Thoracic aorta (tissue), 2 donors: Measurements from ENCODE around the gene GOLGA5. TPM values are rescaled to one million over a fixed set of nuclear protein-coding genes. Genes with fewer than 3 reads are reported as not detected.

ENCODE experiments used
- ATAC-seq: fragments of 150-250 bp; one replicate; pipeline ENCODE4 v1.8.0; 2017; ENCODE audit warnings: low read depth; ENCODE audit not compliant: insufficient number of reproducible peaks, low FRiP score
- DNase-seq: peaks from one replicate; pipeline ENCODE4 v3.0.0-alpha.2; 2020; ENCODE audit warnings: low spot score
- H3K27ac ChIP-seq, 2 donors: fragments of 200-600 bp; sonication (generic); 1 replicate in 1 of 2; 2 replicates in 1 of 2; pipeline ENCODE4 v1.5.1; 2016; ENCODE audit warnings: mild to moderate bottlenecking in 2 of 2, moderate library complexity in 2 of 2
- H3K27me3 ChIP-seq: fragments of 200-600 bp; sonication (generic); replicated peaks from 2 replicates; pipeline ENCODE4 v1.6.0; 2016; ENCODE audit warnings: mild to moderate bottlenecking; ENCODE audit not compliant: insufficient read depth
- H3K36me3 ChIP-seq: fragments of 200-600 bp; sonication (generic); one replicate; pipeline ENCODE4 v1.5.1; 2016
- H3K4me1 ChIP-seq, 2 donors: fragments of 200-600 bp; sonication (generic); 1 replicate in 1 of 2; 2 replicates in 1 of 2; pipeline versions ENCODE4 v1.5.1 to v1.6.0; 2016; ENCODE audit warnings: low read depth in 2 of 2, mild to moderate bottlenecking in 1 of 2; ENCODE audit not compliant: control insufficient read depth in 1 of 2
- H3K4me3 ChIP-seq: fragments of 200-600 bp; sonication (generic); 2 replicates; pipeline ENCODE4 v1.5.1; 2016; ENCODE audit warnings: mild to moderate bottlenecking
- H3K9me3 ChIP-seq: fragments of 200-600 bp; sonication (generic); 2 replicates; pipeline ENCODE4 v1.5.1; 2016
- total RNA-seq, 2 donors: library from RNA; depleted of rRNA; stranded (reverse); fragments of >200 nt; gene quantifications; one replicate each; pipeline versions ENCODE4 v1.1.0 to v1.2.3, GENCODE V29; 2016
- TF ChIP-seq, protein P1 (sequence below): fragments of 200-600 bp; sonication (generic); IDR thresholded peaks from one replicate; pipeline ENCODE4 v1.5.1; 2019; ENCODE audit warnings: antibody characterized with exemption

GOLGA5 gene
- total RNA-seq, 2 donors from 2014 or later: 29.5 to 41.9 TPM

GRCh38 chr14:92798811-92799210 is 4.7 kb downstream of the GOLGA5 start:
- DNase-seq (no peak), ATAC-seq (no peak)
- Histone ChIP-seq H3K36me3 (peaks cover 5% of the 10 kb centered on the region), H3K4me1 (peaks cover 31 to 44% of the 10 kb centered on the region in 2 donors), H3K27ac (no peak overlapping the region), H3K4me3 (no peak overlapping the region), H3K9me3 (no peaks in the 10 kb centered on the region), H3K27me3 (no peaks in the 10 kb centered on the region)
- TF ChIP-seq, protein P1, sequence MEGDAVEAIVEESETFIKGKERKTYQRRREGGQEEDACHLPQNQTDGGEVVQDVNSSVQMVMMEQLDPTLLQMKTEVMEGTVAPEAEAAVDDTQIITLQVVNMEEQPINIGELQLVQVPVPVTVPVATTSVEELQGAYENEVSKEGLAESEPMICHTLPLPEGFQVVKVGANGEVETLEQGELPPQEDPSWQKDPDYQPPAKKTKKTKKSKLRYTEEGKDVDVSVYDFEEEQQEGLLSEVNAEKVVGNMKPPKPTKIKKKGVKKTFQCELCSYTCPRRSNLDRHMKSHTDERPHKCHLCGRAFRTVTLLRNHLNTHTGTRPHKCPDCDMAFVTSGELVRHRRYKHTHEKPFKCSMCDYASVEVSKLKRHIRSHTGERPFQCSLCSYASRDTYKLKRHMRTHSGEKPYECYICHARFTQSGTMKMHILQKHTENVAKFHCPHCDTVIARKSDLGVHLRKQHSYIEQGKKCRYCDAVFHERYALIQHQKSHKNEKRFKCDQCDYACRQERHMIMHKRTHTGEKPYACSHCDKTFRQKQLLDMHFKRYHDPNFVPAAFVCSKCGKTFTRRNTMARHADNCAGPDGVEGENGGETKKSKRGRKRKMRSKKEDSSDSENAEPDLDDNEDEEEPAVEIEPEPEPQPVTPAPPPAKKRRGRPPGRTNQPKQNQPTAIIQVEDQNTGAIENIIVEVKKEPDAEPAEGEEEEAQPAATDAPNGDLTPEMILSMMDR: no peak

- ATAC-seq (no peak), DNase-seq (no peak)
- H3K9me3 ChIP-seq: no peaks in the 10 kb centered on the region
- H3K27me3 ChIP-seq: no peaks in the 10 kb centered on the region
- TF ChIP-seq, protein P1: no peak
- peaks cover 30 to 41% of the 10 kb centered on the region in 2 donors for H3K4me1 ChIP-seq
- no peak overlapping the region for H3K4me3 ChIP-seq
- no peak overlapping the region for H3K27ac ChIP-seq
- peaks cover 5% of the 10 kb centered on the region for H3K36me3 ChIP-seq
Observed at GRCh38 chr14:92800012-92800411, 5.9 kb downstream of the GOLGA5 start.

- Histone ChIP-seq H3K4me3 (no peak overlapping the region), H3K9me3 (no peaks in the 10 kb centered on the region), H3K4me1 (peaks cover 30 to 36% of the 10 kb centered on the region in 2 donors), H3K36me3 (peaks cover 5% of the 10 kb centered on the region), H3K27ac (no peak overlapping the region), H3K27me3 (no peaks in the 10 kb centered on the region)
- TF ChIP-seq, protein P1: no peak
- ATAC-seq (no peak), DNase-seq (no peak)
Observed at GRCh38 chr14:92800525-92800924, 6.4 kb downstream of the GOLGA5 start.

DNA sequence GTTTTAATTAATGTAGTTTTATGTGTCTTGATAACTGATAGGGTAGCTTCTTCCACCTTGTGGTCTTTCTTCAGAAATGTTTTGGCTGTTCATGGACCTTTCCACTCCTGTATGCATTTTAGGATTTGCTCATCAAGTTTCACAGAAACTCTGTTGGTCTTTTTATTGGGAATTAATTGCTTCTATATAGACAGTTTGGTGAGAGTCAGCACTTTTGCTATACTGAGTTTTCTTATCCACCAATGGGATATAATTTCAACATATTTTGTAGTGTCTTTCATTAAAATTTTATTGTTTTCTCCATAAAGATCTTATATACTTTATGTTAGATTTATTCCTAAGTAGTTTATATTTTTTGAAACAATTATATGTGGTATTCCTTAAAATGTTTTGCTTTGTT is 7.8 kb downstream of the GOLGA5 start:
- TF ChIP-seq, protein P1: no peak
- Histone ChIP-seq H3K9me3 (no peaks in the 10 kb centered on the region), H3K27ac (no peak overlapping the region), H3K4me3 (no peak overlapping the region), H3K4me1 (peaks cover 25 to 26% of the 10 kb centered on the region in 2 donors), H3K36me3 (peaks cover 9% of the 10 kb centered on the region), H3K27me3 (no peaks in the 10 kb centered on the region)
- ATAC-seq: no peak
- DNase-seq: no peak

DNA sequence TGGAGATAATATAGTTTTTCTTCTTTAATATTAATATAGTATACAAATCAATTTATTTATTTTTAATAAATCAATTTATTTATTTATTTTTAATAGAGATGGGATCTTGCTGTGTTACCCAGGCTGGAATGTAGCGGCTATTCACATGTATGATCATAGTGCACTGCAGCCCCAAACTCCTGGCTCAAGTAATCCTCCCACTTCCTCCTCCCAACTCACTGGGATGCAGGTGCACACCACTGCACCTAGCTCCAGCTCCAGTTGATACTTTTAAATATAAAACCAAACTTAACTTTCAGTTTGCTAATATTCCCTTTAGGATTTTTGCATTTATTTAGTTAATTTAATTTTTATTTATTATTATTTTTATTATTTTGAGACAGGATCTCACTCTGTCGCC is 8.6 kb downstream of the GOLGA5 start:
- H3K27ac ChIP-seq: no peak overlapping the region
- no peaks in the 10 kb centered on the region for H3K9me3 ChIP-seq
- no peak overlapping the region for H3K4me3 ChIP-seq
- no peaks in the 10 kb centered on the region for H3K27me3 ChIP-seq
- no peak for DNase-seq
- TF ChIP-seq, protein P1: no peak
- H3K36me3 ChIP-seq: peaks cover 15% of the 10 kb centered on the region
- peaks cover 25 to 26% of the 10 kb centered on the region in 2 donors for H3K4me1 ChIP-seq
- ATAC-seq: no peak
